Measurements from ENCODE around the gene AUTS2. TPM values are rescaled to one million over a fixed set of nuclear protein-coding genes. Genes with fewer than 3 reads are reported as not detected.

The AUTS2 gene
- total and polyA plus RNA-seq, 2 of the 8 experiments (the other 6 are each of a cell fraction or from before 2014, with no cell fraction given), result 25.9 to 101 TPM

DNA sequence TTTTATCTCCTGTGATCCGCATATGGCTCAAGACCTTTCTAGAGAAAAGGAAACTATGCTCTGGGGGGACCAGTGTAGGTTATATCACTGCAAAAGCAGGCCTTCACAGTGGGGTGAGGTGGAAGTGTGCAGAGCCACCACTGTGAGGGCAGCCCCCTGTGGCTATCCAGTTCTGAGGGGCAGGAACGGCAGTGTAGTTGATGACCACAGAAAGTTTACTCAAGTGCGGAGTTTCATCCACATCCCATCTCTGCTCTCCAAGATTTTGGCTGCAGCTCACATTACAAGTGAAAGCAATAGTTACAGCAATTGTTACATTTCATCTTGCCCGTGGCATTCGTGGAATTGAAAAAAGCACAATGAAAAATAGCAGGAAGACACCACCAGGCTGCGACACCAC, 1187.8 kb downstream of the AUTS2 start:
- no peak overlapping the region for H3K9ac ChIP-seq (replicated peaks in 1 of 4; ENCODE audit: extremely low read depth in 1 of 4, low read depth in 3 of 4, low read length in 3 of 4)
- H2AK5ac ChIP-seq (ENCODE audit: low read depth, low read length), result no peak overlapping the region
- no peak overlapping the region for H3K18ac ChIP-seq (ENCODE audit: extremely low read depth, low read length)
- H2BK5ac ChIP-seq (ENCODE audit: low read depth, low read length), result no peak overlapping the region
- no peak overlapping the region for H4K8ac ChIP-seq (ENCODE audit: extremely low read depth, insufficient read depth, low read length)
- DNase-seq (ENCODE audit: low read depth in 1 of 2, low spot score in 2 of 2) (no peak), FAIRE-seq (no peak)
- ChIA-PET POLR2A (ENCODE audit: partially characterized antibody) (interaction anchor here (1.2 kb wide), 1 partner anchor 15 kb away, joined by 3 read pairs; no protein-coding TSS in a partner anchor), CTCF (ENCODE audit: partially characterized antibody) (interaction anchor here (6.3 kb wide), 1 partner anchor 11 kb away, joined by 46 read pairs; no protein-coding TSS in a partner anchor)
- peaks cover 0 to 8% of the 10 kb centered on the region in 2 experiments for H4K20me1 ChIP-seq (replicated peaks in 1 of 2; ENCODE audit: control insufficient read depth in 1 of 2, insufficient read depth in 2 of 2, low read length in 2 of 2)
- no peak overlapping the region for H2BK120ac ChIP-seq (replicated peaks; ENCODE audit: low read depth, low read length)
- no peak overlapping the region for H4K91ac ChIP-seq (replicated peaks; ENCODE audit: insufficient read length, low read length)
- H2BK20ac ChIP-seq (ENCODE audit: low read length), result no peak overlapping the region
- H3K56ac ChIP-seq (replicated peaks; ENCODE audit: insufficient read length, low read depth, low read length), result no peak overlapping the region
- H2BK15ac ChIP-seq (ENCODE audit: low read length), result no peak overlapping the region
- no peaks in the 10 kb centered on the region for H3K27me3 ChIP-seq (replicated peaks in 1 of 4; ENCODE audit: control insufficient read depth in 3 of 4, extremely low read depth in 1 of 4, insufficient read depth in 3 of 4, low read length in 3 of 4)
- no peak overlapping the region for H4K5ac ChIP-seq (ENCODE audit: insufficient read length, low read depth, low read length)
- H3K23me2 ChIP-seq (ENCODE audit: low read depth, low read length), result no peaks in the 10 kb centered on the region
- WGBS, 2 experiments (ENCODE audit: extremely low coverage in 1 of 2, insufficient coverage in 1 of 2, insufficient read length in 1 of 2, insufficient replicate concordance in 2 of 2, low coverage in 1 of 2, low lambda C conversion rate in 2 of 2, missing lambda C conversion rate in 1 of 2), result 90% methylated on average over 6 of the region's 6 CpGs; no CpG with 5 or more reads in 1 of the 2 experiments
- peaks cover 57 to 100% (median 84%) of the 10 kb centered on the region in 4 experiments for H3K36me3 ChIP-seq (ENCODE audit: control insufficient read depth in 2 of 4, insufficient read depth in 4 of 4, low read length in 3 of 4)
- no peak overlapping the region for H3K4me2 ChIP-seq (ENCODE audit: insufficient read depth in 1 of 2, low read depth in 2 of 2, low read length in 2 of 2)
- H3K79me1 ChIP-seq (ENCODE audit: low read depth, low read length), result peaks cover 2% of the 10 kb centered on the region; the same call in 1 of the 2 replicates
- H3K79me2 ChIP-seq (ENCODE audit: control insufficient read depth in 1 of 2, insufficient read depth in 2 of 2, low read length in 2 of 2), result peaks cover 0 to 2% of the 10 kb centered on the region in 2 experiments; a peak in 1 of 4 replicates
- TF ChIP-seq, protein P1, sequence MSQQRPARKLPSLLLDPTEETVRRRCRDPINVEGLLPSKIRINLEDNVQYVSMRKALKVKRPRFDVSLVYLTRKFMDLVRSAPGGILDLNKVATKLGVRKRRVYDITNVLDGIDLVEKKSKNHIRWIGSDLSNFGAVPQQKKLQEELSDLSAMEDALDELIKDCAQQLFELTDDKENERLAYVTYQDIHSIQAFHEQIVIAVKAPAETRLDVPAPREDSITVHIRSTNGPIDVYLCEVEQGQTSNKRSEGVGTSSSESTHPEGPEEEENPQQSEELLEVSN (IDR thresholded peaks at IDR 0.05), result no peak
- TF ChIP-seq KDM1A (IDR thresholded peaks at IDR 0.05; ENCODE audit: borderline replicate concordance, low read length) (no peak), TBP (IDR thresholded peaks at IDR 0.05; ENCODE audit: low read depth, low read length) (no peak)
- TF ChIP-seq, protein P2, sequence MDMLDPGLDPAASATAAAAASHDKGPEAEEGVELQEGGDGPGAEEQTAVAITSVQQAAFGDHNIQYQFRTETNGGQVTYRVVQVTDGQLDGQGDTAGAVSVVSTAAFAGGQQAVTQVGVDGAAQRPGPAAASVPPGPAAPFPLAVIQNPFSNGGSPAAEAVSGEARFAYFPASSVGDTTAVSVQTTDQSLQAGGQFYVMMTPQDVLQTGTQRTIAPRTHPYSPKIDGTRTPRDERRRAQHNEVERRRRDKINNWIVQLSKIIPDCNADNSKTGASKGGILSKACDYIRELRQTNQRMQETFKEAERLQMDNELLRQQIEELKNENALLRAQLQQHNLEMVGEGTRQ (IDR thresholded peaks at IDR 0.05; ENCODE audit: low read length), result no peak
- no peak overlapping the region for H3K23ac ChIP-seq (ENCODE audit: insufficient read length)
- no peak overlapping the region for H3K27ac ChIP-seq (ENCODE audit: low read depth, low read length)
- no peaks in the 10 kb centered on the region; a peak in 1 of 7 replicates for H3K4me1 ChIP-seq (replicated peaks in 1 of 4; ENCODE audit: control insufficient read depth in 3 of 4, insufficient read depth in 4 of 4, low read length in 3 of 4)
- H3K9me3 ChIP-seq (ENCODE audit: insufficient read depth in 2 of 2, low read depth in 1 of 2, low read length in 1 of 2), result no peaks in the 10 kb centered on the region
- no peak overlapping the region for H3K4me3 ChIP-seq (ENCODE audit: extremely low read depth in 1 of 4, insufficient read depth in 2 of 4, low read depth in 3 of 4, low read length in 4 of 4)
- no peak overlapping the region for H2BK12ac ChIP-seq (ENCODE audit: low read depth, low read length)
- H3K14ac ChIP-seq (ENCODE audit: insufficient read length), result no peak overlapping the region
- no peak overlapping the region for H2AFZ ChIP-seq (ENCODE audit: low read length)
- no peak overlapping the region for H3K4ac ChIP-seq (replicated peaks; ENCODE audit: insufficient read length, low read depth, low read length)
